HG03095 (cell line): Measurements from ENCODE around the gene ATAD3B.
"Not testable (repeated sequence)": the region's sequence is repeated elsewhere in the genome, so short reads cannot be mapped to it uniquely, and the experiment has no call there.

ENCODE experiments used
- ATAC-seq: cut with Tn5 transposase; IDR thresholded peaks from one replicate; pipeline ENCODE4 v1.9.1; 2021; ENCODE audit warnings: moderate library complexity; ENCODE audit not compliant: unreplicated experiment

Gene ATAD3B

GRCh38 chr1:1432951-1433803, 38.4 kb upstream of the ATAD3B start:
- no peak for ATAC-seq

GRCh38 chr1:1433804-1434130, 37.8 kb upstream of the ATAD3B start:
- no peak for ATAC-seq

GRCh38 chr1:1434131-1434823, 37.3 kb upstream of the ATAD3B start:
- no peak for ATAC-seq

GRCh38 chr1:1434824-1435105, 36.8 kb upstream of the ATAD3B start:
- ATAC-seq: no peak

GRCh38 chr1:1435106-1435903, 36.3 kb upstream of the ATAD3B start, which contains the start of gene VWA1:
Gene VWA1, plus strand, starts transcription at chr1:1435690. Its CDS starts 59 bp downstream, at chr1:1435749.
- no peak for ATAC-seq

- no peak for ATAC-seq
Measured at GRCh38 chr1:1435911-1436629, 35.5 kb upstream of the ATAD3B start.

- ATAC-seq: no peak
Measured at GRCh38 chr1:1436630-1437032, 34.9 kb upstream of the ATAD3B start.

- ATAC-seq: no peak
Measured at GRCh38 chr1:1437033-1437903, 34.3 kb upstream of the ATAD3B start.

- no peak for ATAC-seq
Measured at GRCh38 chr1:1437904-1438376, 33.6 kb upstream of the ATAD3B start.

GRCh38 chr1:1438531-1439381, 32.8 kb upstream of the ATAD3B start:
- no peak for ATAC-seq

- ATAC-seq: no peak
Measured at GRCh38 chr1:1439546-1440261, 31.9 kb upstream of the ATAD3B start.

GRCh38 chr1:1440262-1441001, 31.1 kb upstream of the ATAD3B start:
- ATAC-seq: no peak

- ATAC-seq: no peak
Measured at GRCh38 chr1:1441002-1441888, 30.3 kb upstream of the ATAD3B start.

GRCh38 chr1:1442069-1442770, 29.3 kb upstream of the ATAD3B start:
- no peak for ATAC-seq

GRCh38 chr1:1446631-1447030, 24.9 kb upstream of the ATAD3B start:
- not testable (repeated sequence) for ATAC-seq

GRCh38 chr1:1449099-1449739, 22.3 kb upstream of the ATAD3B start, which contains the start of gene ATAD3C:
Gene ATAD3C, plus strand, starts transcription at chr1:1449689. Its CDS starts 995 bp downstream, at chr1:1450684.
- no peak for ATAC-seq
